Occipital lobe (tissue), 2 donors: ENCODE results near the gene MYO1C. TPM values are rescaled to one million over a fixed set of nuclear protein-coding genes. Genes with fewer than 3 reads are reported as not detected.
"Not testable (repeated sequence)": the region's sequence is repeated elsewhere in the genome, so short reads cannot be mapped to it uniquely, and the experiment has no call there.

Experiments used
- DNase-seq: peaks from one replicate; lab custom pipeline; 2025; lab: John Stamatoyannopoulos, UW
- total RNA-seq: library from RNA; depleted of rRNA; stranded (reverse); fragments of >200 nt; gene quantifications from one replicate; pipeline ENCODE4 v1.2.3, GENCODE V29; 2014

MYO1C gene, protein sequence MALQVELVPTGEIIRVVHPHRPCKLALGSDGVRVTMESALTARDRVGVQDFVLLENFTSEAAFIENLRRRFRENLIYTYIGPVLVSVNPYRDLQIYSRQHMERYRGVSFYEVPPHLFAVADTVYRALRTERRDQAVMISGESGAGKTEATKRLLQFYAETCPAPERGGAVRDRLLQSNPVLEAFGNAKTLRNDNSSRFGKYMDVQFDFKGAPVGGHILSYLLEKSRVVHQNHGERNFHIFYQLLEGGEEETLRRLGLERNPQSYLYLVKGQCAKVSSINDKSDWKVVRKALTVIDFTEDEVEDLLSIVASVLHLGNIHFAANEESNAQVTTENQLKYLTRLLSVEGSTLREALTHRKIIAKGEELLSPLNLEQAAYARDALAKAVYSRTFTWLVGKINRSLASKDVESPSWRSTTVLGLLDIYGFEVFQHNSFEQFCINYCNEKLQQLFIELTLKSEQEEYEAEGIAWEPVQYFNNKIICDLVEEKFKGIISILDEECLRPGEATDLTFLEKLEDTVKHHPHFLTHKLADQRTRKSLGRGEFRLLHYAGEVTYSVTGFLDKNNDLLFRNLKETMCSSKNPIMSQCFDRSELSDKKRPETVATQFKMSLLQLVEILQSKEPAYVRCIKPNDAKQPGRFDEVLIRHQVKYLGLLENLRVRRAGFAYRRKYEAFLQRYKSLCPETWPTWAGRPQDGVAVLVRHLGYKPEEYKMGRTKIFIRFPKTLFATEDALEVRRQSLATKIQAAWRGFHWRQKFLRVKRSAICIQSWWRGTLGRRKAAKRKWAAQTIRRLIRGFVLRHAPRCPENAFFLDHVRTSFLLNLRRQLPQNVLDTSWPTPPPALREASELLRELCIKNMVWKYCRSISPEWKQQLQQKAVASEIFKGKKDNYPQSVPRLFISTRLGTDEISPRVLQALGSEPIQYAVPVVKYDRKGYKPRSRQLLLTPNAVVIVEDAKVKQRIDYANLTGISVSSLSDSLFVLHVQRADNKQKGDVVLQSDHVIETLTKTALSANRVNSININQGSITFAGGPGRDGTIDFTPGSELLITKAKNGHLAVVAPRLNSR
- 7.3 TPM for total RNA-seq

DNA sequence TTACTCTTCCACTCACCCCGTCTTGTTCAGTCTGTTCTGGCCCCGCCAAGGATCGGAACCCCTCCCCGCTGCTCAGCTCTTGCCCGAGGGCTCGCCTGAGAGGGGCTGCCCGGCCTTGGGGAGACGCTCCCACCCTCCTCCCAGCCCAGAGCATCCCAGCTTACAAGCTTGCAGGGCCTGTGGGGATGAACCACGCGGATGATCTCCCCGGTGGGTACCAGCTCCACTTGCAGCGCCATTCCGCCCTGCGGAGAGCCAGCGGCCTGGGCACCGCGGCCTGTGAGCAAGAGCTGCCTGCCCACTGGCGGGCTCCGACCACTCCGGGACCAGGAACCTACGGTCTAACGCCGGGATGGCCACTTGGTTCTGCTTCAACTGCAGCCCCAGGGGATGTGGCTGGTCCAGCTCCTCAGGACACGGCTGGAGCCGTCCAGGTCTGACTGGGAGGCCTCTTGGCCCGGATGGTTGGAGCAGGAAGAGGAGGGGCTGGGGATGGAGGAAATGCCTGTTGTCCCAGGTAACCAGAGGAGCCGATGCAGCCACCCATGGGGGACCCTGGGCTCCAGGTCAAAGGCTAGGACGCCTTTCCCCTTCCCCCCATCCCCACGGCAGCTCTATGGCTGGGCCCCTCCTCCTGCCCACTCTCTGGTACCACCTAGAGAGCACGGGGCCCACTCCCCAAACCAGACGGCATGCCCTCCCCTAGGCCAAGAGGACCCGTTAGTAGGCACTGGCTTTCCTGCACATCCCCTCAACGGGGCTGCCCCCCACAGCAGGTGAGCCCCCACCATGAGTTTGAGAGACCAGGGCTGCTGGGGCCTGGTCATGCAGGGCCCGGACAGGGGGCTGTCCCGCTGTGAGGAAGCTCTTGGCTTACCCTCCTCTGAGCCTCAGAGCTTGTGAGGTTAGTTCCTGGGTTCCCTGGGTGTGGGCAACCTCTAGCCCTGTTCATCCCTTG, at the start of gene MYO1C:
MYO1C (minus strand) TSS at position 438 of the 958 bp plus-strand sequence; CDS start at position 239, 199 bp downstream.
- DNase-seq: no peak

DNA sequence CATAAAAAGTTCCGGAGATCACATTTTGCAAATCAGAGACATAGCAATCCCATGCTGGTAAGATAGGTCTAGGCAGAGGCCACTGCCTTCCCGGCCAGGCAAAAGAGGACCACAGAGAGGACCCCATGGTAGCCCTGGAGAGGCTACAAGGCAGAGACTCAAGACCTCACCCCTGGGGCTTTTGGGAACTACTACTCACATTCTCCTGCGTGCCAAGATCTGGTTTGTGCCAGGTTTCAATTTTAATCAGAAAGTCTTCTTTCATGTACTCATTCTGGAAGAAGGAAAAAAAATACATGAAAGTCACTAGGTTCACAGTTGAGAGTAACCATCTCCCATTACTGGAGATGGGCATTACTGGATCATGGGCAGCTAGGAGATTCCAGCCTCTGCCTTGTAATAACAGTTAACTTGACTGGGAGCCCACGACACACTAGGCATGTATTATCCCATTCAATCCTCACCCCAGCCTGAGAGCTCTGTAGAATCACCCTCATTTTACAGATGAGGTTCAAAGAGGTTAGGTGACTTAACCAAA, 49.0 kb upstream of the MYO1C start:
- no peak for DNase-seq

DNA sequence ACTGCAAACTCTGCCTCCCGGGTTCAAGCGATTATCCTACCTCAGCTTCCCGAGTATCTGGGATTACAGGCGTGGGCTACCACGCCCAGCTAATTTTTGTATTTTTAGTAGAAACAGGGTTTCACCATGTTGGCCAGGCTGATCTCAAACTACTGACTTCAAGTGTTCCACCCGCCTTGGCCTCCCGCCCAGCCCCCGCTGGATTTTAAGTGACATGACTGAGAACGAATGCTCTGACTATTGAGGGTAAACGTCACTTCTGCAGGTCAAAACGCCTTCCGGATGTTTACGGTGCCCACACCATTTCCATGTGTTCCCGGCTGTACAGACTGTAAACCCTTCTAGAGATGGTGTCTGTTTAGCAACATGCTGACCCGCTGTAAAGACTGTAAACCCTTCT, 47.3 kb upstream of the MYO1C start:
- DNase-seq: no peak

DNA sequence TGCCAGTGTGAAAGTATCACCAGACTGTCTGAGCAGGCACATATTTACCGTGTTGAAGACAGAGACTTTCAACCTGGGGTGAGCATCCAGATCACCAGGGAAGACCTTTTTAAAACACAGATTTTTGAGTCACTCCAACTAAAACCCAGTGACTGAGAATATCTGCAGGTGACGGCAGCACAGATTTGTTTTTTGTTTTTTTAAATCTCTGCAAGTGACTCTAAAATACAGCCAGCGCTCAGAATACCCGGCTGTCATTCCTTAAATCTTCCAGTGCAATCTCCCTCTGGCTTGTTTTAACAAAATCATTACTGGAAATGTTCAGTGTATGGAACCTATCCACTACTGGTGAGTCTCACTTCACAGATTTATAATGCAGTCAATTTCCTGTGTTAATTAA, 43.3 kb upstream of the MYO1C start:
- no peak for DNase-seq

DNA sequence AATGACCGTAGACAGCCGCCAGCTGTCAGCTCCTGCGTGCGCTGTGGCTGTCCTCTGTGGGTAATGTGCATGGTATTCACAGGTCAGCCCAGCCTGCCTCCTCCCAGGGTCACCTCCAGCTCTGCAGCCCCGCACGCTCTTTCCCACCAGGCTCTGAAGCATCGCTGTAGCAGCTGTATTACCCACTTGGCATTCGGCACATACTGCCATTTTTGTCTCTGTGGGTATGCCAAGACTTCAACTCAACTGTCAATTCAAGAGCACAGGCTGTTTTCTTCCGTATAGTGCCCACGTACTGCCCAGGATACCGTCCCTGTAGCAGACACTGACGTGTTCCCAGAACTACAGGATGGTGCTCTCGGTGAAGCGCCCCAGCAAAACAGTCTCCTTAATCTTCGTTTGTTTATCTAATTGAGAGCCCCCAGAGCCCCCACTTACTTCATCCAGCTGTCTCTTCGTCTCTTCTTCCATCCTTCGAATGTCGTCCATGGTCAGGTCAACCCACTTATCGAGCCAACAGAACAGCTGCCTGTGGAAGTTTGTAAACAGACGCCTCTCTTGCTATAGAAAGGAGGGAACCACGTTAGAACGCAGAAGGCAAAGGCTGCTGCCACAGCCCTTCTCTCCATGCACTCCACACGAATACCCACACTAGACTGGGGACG, 41.3 kb upstream of the MYO1C start:
- no peak for DNase-seq

DNA sequence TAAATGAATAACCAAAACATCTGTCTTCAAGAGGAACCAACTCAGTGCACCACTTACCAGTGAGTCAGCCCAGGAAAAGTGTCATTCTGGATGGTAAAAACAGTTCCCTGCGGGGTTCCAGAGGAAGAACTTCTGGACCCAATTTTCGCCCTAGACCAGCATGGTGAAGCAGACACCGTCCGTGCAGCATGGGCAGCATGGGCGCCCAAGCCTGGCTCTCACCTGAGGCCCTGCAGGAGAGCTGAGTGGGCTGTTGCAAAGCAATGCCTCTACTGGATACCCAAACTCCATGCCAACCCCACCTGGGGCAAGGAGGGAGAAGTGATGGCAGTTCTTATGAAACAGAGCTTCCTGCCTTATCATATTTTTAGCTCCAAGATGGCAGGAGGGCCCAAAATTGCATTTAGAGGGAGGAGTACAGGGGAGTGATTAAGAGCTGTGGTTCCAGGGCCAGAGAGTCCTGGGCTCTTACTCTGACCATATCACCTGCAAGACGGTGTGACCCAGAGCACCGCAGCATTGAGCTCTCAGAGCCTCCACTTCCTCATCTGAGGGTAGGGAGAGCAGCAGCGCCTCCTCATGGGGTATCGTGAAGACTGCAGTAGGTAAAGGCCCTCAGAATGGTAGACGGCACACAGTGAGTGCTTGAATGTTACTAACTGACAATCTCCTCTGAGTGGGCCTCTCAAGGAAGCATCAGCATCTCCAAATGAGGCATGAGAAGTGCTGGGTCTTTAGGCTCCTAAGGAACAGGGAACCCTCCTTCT, 40.5 kb upstream of the MYO1C start:
- DNase-seq: no peak

DNA sequence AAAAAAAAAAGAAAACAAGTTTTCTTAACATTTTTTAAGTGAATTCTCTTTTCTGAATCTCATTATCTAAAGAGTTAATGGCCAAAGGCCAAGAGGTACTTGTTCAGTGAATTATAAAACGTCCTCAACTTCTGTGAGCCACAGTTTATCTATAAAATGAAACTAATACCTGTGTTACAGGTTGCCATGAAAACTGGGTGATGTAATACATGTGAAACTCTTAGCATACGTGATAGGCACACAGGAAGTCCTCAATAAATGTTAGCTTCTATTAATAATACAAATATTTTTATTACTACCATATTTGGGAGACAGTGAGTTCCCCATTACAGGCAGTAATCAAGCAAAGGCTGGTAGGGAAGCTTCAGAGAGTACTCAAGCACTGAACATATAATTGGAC, 37.4 kb upstream of the MYO1C start:
- DNase-seq: no peak

DNA sequence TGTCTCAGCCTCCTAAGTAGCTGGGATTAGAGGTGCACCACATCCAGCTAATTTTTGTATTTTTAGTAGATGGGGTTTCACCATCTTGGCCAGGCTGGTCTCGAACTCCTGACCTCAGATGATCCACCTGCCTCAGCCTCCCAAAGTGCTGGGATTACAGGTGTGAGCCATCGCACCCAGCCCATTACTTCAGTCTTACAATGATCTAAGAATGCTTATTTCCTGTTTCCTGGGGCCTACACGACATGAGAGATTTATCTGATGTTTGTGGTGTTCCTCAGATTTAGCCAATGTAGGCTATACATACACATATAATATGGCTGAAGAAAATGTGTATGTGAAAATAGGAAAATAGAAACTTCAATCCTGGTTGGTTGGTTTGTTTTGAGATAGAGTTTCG, 34.4 kb upstream of the MYO1C start:
- not testable (repeated sequence) for DNase-seq

DNA sequence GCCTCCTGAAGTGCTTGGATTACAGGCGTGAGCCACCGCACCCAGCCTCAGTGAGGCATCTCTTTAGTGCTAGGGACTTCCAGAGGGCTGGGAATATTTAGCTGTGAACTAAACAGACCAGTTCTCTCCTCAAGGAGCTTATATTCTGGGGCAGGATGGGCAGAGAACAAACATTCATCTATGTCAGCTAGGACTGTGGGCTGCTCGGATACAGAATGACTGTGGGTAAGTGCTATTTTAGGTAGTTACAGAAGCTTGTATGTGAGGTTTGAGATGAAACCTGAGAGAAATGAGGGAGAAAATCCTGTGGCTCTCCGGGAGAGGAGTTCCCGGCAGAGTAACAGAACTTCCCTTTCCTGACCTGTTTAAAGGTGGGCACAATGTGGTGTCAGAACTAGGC, 30.1 kb upstream of the MYO1C start:
- no peak for DNase-seq

DNA sequence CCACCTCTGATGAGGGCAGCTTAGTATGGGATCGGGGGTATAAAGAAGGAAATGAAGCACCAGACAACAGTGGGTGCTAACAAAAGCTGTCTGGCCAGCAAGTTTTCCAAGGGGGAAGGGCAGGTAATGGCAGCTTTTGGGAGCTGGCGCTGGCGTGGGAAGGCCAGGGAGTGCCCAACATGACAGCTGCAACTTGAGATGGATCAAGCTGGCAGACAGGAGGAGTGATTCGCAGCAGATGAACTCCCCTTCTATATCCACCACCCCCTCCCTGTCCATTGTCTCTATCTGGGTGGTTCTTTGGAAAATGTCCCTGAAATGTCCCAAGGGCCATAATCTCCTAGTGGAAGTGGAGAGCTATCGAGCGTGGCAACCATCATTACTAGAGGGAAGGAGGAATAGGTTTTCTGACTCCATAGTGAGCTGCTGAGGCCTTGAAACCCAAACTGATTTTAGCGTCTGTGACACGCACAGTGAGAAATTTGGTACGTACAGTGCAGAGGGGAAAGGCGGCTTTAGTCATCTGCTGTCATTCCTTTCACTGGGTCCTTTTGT, 28.7 kb upstream of the MYO1C start:
- no peak for DNase-seq

DNA sequence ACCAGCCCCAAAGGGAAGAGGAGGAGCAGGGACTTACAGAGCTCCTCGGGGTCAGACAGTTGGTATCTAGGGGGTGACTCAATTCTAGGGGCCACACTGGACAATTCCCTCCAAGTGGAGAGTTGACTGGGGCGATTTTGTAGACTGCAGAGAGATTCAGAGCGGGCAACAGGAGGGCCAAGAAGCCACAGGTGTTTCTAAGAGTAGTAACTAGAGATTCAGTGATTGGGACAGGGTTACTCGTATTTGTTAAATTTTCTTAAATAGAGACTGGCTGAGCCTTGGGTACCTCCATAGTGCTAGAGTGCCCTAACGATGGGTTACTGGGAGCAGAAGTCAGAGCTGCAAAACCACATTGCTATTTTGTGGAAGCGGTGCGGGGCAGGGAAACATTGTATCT, 27.2 kb upstream of the MYO1C start:
- DNase-seq: no peak

DNA sequence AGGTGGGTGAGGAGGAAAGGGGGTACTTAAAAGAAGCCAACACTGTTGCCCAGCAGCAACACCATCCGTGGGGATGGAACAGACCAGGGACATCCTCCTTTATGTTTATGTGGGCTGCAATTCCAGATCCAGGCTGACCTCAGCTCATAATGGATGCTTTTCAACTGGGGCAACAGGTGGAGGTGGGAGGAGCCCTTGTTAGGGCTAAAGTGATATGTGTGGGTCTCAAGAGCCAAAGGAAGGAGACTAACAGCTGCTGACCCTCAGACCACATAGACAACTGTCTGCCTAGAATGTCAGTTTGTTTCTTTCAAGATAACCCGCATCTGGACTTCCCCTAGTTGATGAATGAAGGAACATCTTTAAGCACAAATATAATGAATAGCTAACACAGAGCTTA, 25.9 kb upstream of the MYO1C start:
- no peak for DNase-seq

DNA sequence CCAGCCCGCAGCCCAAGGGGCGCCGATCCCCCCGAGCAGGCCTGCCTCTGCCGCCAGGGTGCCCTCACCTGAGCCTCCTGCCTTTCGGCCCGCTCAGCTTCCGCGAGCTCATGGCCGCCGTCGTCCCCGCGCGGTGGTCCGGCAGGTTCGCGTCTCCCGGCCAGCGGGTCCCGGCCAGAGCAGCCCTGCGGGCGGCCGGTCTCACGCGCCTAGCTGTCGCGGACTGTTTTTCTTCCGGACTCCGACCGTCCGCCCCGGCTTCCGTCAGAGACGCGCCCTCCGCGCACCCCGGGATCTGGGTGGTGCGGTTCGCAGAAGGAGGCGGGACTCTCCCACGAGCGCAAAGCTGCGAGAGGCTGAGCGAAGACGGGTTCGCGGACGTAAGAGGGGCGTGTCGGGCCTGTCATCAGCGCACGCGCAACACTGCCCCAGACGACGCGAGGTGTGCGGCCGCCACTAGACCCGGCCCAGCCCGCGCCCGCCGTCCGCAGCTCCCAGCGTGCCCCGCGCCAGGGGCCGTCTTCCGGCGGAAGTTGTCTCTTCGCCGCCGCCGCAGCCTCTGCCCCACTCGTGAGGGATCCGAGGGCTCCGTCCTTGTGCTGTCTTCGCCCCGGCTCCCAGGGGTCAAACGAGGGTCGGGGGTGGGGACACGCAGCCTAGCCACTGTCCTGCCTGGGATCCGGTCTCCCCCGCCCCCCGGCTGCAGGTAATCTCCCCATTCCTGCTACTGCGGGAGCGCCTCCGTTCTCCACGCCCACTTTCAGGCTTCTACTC, 24.1 kb upstream of the MYO1C start, which contains the start of gene INPP5K:
INPP5K (minus strand) TSS at position 225 of the 774 bp plus-strand sequence; CDS start at position 112, 113 bp downstream.
- peak; percentile 97 for DNase-seq

DNA sequence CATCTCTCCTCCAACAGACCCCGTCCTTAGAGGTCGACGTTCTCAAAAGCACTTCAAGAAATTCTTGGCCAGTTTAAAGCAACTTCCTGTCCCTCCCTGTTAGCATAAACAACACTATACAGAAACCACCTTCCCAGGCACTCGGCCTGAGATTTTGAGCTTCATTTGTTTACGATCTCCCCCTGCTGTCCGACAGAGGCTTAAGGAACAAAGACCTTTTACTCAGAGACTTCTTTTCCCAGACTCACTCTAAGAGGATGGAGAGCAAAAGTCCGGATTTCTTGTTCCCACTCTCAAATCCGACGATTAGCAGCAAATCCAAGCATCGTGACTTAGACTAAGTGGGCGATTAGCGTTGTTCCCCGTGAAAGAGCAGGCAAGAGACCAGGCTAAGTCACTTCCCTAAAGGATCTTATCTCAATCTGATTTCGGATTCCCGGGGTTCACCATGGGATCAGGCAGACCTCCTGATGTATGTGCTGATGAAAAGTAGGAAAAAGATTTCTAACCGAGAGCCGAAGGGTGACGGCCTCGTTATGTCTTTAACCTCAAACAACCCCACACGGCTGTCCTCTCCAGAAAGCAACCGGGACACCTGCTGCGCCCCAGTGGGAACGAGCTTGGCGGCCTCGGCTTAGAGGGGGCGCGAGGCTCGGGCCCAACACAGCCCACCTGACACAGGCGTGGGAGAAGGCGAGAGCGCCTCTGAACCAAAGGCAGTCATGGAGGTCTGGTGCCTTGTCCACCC, 23.3 kb upstream of the MYO1C start:
- DNase-seq: no peak

DNA sequence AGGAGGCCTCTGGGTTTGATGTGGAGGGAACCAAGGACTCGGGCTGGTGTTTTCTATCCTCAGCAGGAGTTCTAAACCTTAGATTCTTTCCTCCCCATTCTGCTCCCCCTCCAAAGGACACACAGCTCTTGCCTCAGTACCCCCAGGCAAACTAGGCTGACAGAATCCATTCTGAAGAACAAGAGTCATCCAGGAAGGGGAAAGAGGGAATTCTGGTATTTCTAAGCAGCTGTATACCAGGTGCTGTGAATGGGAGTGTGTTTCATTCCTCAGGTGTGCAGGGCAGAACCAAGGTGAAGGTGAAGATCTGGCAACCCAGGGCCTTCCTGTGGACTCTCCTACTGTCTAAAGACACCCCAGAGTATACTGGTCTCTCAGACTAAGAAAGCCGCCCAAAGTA, 19.9 kb upstream of the MYO1C start:
- DNase-seq: no peak

DNA sequence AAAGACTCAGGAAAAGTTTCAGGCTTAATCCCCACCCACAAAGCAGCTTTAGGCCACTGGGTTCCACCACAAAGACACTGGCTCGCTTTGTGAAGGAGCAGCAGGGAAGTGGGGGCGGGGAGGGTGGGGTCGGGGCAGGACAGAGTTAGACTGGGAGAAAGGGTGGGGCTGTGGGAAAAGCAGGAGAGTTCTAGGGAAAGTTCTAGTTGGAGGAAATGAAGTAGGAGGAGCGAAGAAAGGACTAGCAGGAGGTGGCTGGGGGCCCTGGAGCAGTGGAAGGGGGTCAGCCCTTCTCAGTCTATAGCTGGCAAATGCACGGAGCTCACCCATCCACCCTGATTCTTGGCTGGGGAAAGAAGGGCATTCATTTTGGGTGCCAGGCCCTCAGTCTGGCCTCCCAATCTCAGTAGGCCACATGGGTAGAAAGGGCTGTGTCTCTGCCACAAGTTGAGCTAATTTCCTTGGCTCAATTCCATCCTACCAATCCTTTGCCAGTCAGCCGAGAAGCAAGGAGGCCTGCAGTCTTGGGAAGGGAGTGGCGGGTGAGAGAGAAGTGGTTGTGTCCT, 19.4 kb upstream of the MYO1C start:
- DNase-seq: no peak

DNA sequence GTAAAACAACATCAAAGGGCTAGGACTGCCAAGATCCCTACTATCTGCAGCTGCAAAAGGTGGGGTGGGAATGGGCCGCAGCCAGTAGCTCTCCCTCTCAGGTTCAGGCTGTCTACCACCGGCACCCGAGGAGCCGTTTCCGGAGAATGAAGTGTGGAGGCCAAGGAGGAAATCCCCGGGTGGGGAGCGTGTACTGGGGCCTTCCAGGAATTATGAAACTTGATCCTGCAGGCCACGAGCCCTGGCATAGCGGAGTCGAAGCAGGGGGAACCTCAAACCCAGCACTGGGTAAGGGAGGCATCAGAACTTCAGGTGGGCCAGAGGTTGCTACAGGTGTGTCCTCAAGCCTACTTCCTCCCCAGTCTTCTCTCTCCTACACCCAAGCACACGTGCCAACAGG, 18.8 kb upstream of the MYO1C start:
- DNase-seq: no peak
